GM18861 (cell line): ENCODE results near the gene ZNF530.

Experiments used
- ATAC-seq: cut with Tn5 transposase; IDR thresholded peaks from one replicate; pipeline ENCODE4 v1.9.1; 2021; ENCODE audit not compliant: unreplicated experiment

The ZNF530 gene

GRCh38 chr19:57599761-57600383, at the start of gene ZNF530:
TSS of gene ZNF530 (plus strand) at chr19:57599885. CDS start at chr19:57604346, 4,461 bp downstream.
- peak; percentile 82 for ATAC-seq

- no peak for ATAC-seq
Measured at GRCh38 chr19:57552432-57552831, 47.3 kb upstream of the ZNF530 start.

GRCh38 chr19:57557659-57558058, 42.0 kb upstream of the ZNF530 start:
- ATAC-seq = no peak

- ATAC-seq = no peak
Measured at GRCh38 chr19:57558525-57558924, 41.2 kb upstream of the ZNF530 start.

- ATAC-seq = no peak
Measured at GRCh38 chr19:57559008-57559403, 40.7 kb upstream of the ZNF530 start.

- ATAC-seq = peak; percentile 80
Measured at GRCh38 chr19:57559404-57560025, 40.2 kb upstream of the ZNF530 start, which contains the start of gene ZNF550. TSS of gene ZNF550 (minus strand) at chr19:57559863. CDS start at chr19:57559682, 181 bp downstream.

- peak; percentile 4 for ATAC-seq
Measured at GRCh38 chr19:57560049-57560491, 39.6 kb upstream of the ZNF530 start.

- no peak for ATAC-seq
Measured at GRCh38 chr19:57563547-57563946, 36.1 kb upstream of the ZNF530 start.

GRCh38 chr19:57566396-57567265, 33.1 kb upstream of the ZNF530 start:
- ATAC-seq = no peak

GRCh38 chr19:57570707-57571106, 29.0 kb upstream of the ZNF530 start:
- no peak for ATAC-seq

- ATAC-seq = no peak
Measured at GRCh38 chr19:57572415-57572947, 27.2 kb upstream of the ZNF530 start.

- no peak for ATAC-seq
Measured at GRCh38 chr19:57576661-57577060, 23.0 kb upstream of the ZNF530 start.

- ATAC-seq = peak; percentile 84
Measured at GRCh38 chr19:57578487-57579205, 21.0 kb upstream of the ZNF530 start, which contains the start of gene ZNF416. TSS of gene ZNF416 (minus strand) at chr19:57578911. CDS start at chr19:57578704, 207 bp downstream.

- ATAC-seq = no peak
Measured at GRCh38 chr19:57583104-57583520, 16.6 kb upstream of the ZNF530 start.

- ATAC-seq = no peak
Measured at GRCh38 chr19:57583521-57584416, 15.9 kb upstream of the ZNF530 start, which contains the start of gene ZIK1. TSS of gene ZIK1 (plus strand) at chr19:57584145. CDS start at chr19:57584357, 212 bp downstream.

GRCh38 chr19:57587529-57587928, 12.2 kb upstream of the ZNF530 start:
- no peak for ATAC-seq

GRCh38 chr19:57599377-57599760, 316 bp upstream of the ZNF530 start:
- ATAC-seq = no peak

- no peak for ATAC-seq
Measured at GRCh38 chr19:57606931-57607330, 7.2 kb downstream of the ZNF530 start.

GRCh38 chr19:57611113-57611512, 11.4 kb downstream of the ZNF530 start:
- no peak for ATAC-seq
